HG03135 (cell line): ENCODE data around the gene MRTFA.

ENCODE experiments used
- ATAC-seq: cut with Tn5 transposase; IDR thresholded peaks from one replicate; pipeline ENCODE4 v1.9.1; 2021; ENCODE audit warnings: mild to moderate bottlenecking, moderate library complexity; ENCODE audit not compliant: unreplicated experiment

Gene MRTFA

GRCh38 chr22:40472579-40472978 lies 163.9 kb downstream of the MRTFA start:
- no peak for ATAC-seq

DNA sequence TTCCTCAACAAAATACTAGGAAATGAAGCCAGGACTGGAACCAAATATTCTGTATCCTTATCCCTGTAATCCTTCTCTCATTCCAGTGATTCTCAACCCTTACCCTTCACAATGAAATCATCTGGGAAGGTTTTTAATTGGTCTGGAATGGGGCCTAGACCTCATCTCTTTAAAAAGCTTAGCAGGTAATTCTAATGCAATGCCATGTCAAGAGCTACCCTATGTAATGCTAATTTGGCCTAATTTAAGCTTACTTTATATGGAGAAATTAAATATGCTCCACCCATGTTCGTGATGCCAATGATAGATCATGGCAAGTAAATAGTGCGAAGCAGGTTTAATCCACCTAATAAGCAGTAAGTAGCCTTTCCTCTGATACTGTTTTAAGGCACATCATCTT lies 164.5 kb downstream of the MRTFA start:
- ATAC-seq, result no peak

- ATAC-seq, result no peak
Measured at GRCh38 chr22:40469181-40469580, 167.3 kb downstream of the MRTFA start.

- no peak for ATAC-seq
Measured at GRCh38 chr22:40468616-40469015, 167.9 kb downstream of the MRTFA start.

DNA sequence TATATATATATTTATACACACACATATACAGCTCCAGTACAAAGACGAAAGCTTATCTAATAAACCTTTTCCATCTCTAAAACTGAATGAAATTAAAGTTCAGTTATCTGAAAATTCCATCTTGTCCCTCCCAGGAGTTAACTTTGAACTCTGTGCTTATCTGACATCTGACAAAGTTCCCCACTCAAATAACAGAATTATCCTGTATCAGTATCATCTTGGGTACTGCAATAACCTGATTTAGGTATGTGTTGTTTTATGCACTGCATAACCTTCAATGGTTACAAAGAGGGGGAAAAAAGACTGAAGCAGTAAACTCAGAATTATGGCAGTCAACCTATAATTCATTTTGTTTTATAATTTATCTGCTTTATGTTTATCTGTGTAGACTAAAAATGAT lies 169.5 kb downstream of the MRTFA start:
- no peak for ATAC-seq

DNA sequence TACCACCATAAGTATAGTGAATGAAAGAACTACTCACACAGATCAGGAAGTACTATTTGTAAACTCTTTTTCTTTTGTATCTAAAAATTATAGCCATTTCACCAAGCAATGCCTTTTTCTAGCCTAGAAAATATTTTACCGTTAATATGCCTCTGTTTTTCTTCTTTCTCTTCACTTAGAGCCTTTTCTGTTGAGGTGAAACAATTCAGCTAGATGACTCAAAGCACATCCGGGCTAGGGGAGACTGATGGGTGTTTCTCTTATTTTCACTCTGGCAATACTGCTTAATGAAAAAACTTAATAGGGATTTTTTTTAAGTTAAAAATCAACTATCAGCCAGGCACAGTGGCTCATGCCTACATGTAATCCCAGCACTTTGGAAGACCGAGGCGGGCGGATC lies 172.8 kb downstream of the MRTFA start:
- peak; percentile 36 for ATAC-seq

DNA sequence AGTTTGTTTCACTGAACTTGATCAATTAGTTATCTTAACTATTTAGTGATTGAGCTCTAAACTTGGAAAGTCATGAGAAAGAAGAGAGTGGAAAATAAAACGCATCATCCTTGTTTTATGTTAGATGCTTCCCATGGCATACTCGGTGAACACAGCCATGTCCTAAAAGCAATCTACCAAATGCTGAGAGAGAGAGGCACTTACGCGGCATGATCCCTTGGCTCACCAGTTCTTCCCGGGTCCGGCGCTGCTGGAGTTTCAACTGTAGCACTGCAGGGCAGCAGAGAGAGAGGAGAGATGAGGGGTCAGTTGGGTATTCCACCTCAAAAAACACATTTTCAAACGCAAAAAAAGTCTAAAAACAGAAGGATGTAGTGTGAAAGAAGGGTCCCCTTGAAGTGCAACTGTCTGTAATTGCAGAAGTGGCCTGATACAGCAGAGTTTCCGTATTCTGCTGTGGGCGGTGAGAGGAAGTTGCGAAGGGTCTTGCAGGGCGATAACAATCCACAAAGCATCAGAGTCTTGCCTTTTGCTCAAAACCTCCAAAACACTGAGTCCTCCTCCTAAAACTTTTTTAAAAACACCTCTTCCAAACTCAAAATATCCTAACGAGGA lies 173.4 kb downstream of the MRTFA start:
- ATAC-seq, result peak; percentile 78

DNA sequence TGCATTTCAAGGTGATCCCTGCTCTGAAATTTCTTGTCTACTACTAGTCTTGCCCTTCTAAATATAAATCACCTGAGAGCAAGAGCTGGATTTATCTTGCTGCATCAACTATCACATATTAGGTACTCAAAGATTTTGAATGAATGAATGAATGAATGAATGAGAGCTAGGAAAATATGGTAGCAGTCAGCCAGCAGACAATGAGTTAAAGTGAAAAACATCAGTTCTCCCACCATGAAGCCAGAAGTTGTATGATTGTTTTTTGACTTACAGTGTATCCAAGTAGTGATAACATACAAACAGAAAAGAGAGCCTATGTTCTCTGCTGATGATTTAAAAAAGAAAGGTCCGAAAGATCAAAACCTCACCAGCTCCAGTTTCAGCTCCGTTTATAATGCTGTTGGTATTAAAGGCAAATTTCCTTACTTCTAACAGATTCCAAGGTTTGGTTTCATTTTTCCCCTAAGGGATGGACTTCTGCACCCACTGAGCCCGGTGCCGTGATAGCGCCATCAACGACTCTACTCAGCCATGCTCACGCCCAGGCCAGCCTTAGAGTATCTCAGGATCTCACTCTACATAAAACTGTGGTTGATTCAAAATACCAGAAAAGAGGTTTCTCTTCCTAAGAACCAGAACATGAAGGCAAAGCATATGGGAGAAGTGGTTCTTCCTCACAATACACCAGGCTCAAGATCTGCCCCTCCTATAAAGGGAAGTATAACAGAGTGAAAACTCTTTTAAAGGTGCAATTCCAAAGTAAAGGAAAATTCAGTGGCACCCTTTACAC lies 174.1 kb downstream of the MRTFA start:
- ATAC-seq, result no peak

DNA sequence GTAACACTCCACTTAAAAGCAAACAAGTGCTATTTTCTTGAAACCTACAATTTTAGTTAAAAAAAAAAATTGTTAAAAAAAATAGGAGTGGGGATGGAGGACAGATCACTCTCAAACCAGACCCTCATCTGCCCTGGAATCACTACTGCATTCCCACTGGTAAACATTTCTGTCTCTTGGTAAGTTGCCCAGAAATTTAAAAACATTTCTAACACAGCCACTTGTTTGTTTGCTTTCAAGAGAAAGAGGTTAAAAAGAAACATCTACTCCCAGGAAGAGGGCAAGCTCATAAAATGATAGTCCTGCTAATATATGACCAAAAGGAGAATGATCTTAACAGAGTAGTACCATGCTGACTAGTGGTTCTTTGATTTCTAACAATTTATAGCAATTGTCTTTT lies 182.8 kb downstream of the MRTFA start:
- no peak for ATAC-seq

DNA sequence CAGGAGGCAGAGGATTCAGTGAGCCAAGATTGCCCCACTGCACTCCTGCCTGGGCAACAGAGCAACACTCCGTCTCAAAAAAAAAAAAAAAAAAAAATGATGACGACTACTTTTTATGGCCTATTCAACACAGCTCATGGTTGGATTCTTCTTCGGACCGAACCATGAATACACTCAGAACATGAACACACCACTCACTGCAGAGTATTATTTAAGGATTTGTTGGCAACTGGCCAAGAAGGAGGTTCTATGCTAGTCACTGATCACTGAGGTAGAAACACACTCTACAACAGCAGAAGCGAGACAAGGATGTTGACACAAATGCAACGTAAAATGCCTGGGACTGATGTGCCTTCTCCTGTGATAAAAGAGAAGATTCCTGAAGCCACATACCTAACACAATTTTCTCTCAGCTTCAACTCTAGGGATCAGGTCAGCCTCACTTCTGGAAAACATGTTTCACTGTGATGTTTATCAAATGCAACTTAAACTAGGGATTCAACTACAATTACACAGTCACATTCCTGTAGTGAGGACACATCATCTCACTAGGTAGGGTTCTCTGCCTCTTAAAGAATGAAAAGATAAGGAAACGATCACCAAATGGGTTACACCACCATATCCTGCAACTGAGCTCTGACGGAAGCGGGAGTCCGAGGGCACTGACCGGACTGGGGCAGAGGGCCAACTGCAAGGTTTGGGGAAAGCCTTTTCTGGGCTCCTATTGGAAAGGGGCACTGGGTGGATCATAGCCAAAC lies 183.6 kb downstream of the MRTFA start:
- ATAC-seq, result no peak

- no peak for ATAC-seq
Measured at GRCh38 chr22:40451210-40451609, 185.3 kb downstream of the MRTFA start.

GRCh38 chr22:40450616-40451015 lies 185.9 kb downstream of the MRTFA start:
- ATAC-seq, result no peak

GRCh38 chr22:40449676-40450035 lies 186.9 kb downstream of the MRTFA start:
- ATAC-seq, result no peak

- ATAC-seq, result no peak
Measured at GRCh38 chr22:40446203-40446602, 190.3 kb downstream of the MRTFA start.

- no peak for ATAC-seq
Measured at GRCh38 chr22:40444178-40444831, 192.2 kb downstream of the MRTFA start.

DNA sequence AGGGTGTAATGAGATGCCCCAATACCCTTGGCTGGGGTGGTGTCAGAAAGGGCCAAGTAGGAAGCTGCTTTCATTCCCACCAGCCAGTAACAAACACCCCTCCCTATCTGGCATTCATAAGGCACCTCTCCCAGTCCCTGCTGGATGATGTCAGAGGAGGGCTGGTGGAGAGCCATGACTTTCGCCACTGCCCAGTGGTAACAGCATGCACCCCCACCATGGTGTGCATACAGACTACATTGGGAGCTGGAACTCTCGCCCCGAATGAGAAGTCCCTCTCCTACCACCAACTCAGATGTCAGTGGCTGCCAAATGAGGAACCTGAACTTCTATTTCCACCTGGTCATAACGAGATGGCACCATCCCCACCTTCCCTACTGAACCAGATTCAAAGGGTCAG lies 192.8 kb downstream of the MRTFA start:
- ATAC-seq, result no peak

- ATAC-seq, result no peak
Measured at GRCh38 chr22:40441761-40442390, 194.6 kb downstream of the MRTFA start.

DNA sequence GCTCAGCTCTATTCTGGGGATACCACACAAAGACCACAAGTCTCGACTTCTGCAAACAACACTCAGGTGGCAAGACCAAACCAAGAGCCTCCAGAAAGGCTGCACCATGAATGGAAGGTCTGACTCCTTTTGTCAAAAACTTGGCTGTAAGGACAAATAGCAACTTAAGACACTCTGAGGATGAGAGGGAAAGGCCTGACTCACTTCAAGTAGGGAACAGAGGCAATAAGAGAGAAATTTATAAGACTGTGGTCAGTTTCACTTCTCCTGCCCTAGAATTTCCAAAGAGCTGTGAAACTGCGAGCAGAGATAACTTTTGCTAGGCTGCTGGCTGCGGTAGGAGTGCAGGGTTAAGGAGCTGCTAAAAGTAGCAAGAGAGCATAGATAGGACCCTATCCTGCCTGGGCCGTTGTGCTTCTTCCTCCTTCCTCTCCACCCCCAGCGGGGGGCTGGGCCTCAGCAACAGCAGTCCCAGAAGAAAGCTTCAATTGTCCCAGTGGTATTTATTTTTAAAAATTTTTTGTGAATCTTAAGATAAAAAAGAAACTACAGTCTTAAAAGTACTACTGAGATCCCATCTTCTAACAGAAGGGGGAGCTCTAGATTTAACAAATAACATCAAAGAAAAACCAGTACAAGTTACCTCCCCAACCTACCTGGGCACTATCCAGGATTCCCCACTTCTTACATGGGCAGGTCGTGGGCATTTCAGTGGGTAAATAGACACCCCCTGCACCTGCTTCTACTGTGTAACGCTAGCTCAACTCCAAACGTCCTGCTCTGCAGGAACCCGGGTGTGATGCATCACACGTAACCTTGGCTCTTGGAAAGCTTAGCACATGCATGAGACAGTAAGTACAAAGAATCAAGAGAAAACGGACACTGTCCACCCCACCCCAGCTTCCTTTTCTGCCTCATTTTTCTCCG lies 199.8 kb downstream of the MRTFA start:
- peak; percentile 70 for ATAC-seq

DNA sequence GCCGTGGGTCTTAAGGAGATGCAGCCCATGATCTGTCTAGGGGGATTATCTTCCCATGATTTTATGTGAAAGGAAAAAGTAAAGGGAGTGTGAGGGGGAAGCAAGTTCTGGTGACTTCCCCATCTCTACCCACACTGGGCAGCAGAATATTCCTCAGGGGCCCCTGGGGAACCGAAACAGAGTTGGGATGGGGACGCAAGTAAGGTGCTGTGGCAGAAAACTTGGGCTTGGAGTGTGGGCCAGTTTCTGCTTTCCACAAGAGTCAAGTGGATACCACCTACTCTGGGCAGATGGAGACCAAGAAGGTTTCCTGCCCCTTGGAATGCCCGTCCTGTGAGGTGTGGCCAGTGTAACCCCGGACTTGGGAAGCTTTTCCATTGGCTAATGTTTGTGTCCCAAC lies 201.8 kb downstream of the MRTFA start:
- ATAC-seq, result no peak

- no peak for ATAC-seq
Measured at GRCh38 chr22:40434106-40434505, 202.4 kb downstream of the MRTFA start.
